Measurements from ENCODE around the gene ZSWIM5.
"Not testable (repeated sequence)": the region's sequence is repeated elsewhere in the genome, so short reads cannot be mapped to it uniquely, and the experiment has no call there.

ZSWIM5 gene

GRCh38 chr1:44999232-44999631 is 207.2 kb downstream of the ZSWIM5 start:
- DNase-seq = no peak

GRCh38 chr1:44995467-44996238 is 210.8 kb downstream of the ZSWIM5 start:
- no peak for DNase-seq

- no peak for DNase-seq
Observed at GRCh38 chr1:44994309-44994898, 212.0 kb downstream of the ZSWIM5 start.

- no peak for DNase-seq
Observed at GRCh38 chr1:44988531-44989156, 217.8 kb downstream of the ZSWIM5 start.

- DNase-seq = no peak
Observed at GRCh38 chr1:44985747-44986359, 220.6 kb downstream of the ZSWIM5 start.

- DNase-seq = not testable (repeated sequence)
Observed at GRCh38 chr1:44977372-44977771, 229.0 kb downstream of the ZSWIM5 start.

- DNase-seq = no peak
Observed at GRCh38 chr1:44976252-44976651, 230.2 kb downstream of the ZSWIM5 start.

GRCh38 chr1:44973645-44974044 is 232.8 kb downstream of the ZSWIM5 start:
- no peak for DNase-seq

GRCh38 chr1:44970317-44970716 is 236.1 kb downstream of the ZSWIM5 start:
- DNase-seq = no peak

Measured in CD4-positive, alpha-beta T cell treated with Interleukin-6 for 4 hours (primary cell).